Stimulated activated CD8-positive, alpha-beta memory T cell treated with anti-CD3 and anti-CD28 coated beads, Interleukin-4, amount 100 ng/mL, for 1 hour (primary cell): ENCODE measurements around the gene TCP11X2.
A peak's percentile ranks its signal among the peaks of the same experiment; 100 is the strongest.
"Not testable (repeated sequence)": the region's sequence is repeated elsewhere in the genome, so short reads cannot be mapped to it uniquely, and the experiment has no call there.

Source experiments
- DNase-seq, 2 donors: peaks; one replicate each; pipeline ENCODE4 v3.0.0-alpha.2; 2020; ENCODE audit warnings: low read depth in 2 of 2, low spot score in 1 of 2

Gene TCP11X2

DNA sequence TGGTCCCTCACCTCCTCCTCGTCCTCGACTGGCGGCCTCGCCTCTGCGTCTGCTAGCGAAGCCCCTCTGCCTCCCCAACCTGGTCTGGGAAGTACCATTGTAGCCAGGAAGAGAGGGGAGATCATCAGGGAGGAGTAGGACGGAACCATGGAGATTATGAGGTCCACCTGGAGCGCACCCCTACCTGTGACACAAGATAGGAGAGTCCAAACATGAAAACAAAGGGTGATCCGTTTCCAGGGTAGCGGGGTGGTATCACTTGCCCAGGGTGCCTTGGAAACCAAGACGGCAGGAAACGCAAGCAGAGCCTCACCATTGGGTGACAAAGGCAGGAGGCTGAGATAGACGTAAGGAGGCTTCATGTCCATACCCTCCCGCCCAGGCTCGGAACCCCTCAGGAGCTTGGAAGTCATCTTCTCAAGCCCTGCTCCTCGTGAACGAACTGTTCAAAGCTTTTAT, at the start of gene TCP11X2:
Gene TCP11X2, minus strand, starts transcription at position 51 of the 459 bp plus-strand sequence.
- not testable (repeated sequence) for DNase-seq

DNA sequence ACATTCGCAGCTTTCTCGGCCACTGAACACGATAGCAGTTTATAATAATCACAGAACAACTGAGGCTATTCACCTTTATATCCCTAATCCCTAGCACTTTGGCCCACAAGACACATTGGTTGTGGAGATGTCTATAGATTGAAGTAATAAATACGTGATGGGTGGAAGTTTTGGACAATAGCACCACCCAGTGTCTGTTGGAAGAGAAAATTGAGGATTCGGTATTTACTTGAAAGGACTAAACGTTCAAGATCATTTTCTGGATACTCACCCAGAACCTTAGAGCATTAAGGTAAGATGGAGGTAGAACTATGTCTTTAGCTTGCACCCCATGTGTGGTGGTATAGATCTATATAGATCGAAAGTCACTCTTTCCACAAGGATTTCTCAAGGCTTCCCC, 45.7 kb upstream of the TCP11X2 start:
- no peak for DNase-seq

DNA sequence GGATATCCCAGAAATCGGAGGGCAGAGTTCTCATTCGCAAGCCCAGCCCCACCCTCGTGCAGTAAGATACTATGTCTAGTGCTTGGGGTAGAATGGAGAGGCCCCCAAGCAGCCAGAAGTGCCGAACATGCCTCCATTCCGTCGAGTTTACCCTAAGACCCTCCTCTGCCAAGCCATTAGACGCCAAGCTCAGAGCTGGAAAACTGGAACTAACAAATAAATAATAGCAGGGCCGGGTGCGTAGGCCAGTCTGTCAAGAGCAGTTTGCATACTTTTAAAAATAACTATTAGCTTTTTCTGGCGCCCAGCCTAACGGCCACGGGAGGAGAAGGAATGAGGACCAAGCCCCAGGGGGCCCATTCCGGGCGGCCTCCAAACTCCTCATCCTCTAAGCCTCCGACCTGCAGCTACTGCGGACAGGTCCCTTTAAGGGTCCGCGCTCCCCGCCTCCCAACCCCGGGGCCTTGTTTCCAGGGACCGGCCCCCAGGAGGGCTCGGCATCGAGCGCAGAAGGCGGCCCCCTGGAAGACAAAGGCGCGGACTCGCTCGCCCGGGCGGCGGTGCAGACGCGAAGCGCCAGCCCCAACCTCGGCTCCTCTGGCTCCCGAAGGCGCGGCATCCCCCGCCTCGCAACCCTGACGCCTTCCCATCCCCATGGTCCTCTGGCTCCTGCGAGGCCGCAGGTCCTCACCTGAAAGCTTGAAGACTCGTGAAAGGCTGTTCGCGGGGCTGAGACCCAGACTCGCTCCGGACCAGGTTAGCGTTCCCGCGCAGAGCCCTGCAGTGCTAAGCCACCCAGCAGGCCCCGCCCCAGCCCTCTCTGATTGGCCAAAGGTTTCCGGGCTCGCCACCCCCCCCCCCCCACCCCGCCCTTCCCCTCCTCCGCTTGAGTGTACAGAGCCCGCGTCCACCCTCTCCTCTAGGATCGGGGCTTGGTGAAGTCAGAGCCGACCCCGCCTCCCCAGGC, 44.6 kb upstream of the TCP11X2 start, which contains the start of gene TMSB15A:
Gene TMSB15A, minus strand, starts transcription at position 765 of the 967 bp plus-strand sequence.
- DNase-seq: peak; percentile 8 to 14

DNA sequence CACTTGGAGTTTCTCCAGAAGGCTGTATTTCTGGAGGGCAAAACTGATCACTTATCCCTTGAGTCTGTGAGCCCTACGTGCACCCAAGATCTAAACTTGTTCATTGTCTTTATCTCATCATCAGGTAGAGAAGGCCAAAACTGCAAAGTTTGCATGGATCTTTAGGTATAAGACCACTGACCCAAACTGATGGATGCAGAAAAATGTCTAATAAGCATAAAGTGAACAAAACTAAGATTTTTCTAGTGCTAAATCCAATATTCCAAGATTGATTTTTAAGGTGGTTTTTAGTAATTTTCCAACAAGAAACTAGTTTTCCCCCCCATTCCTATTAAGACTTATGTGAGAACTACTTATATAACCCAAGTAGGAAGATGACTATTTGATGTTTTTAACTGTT, 42.9 kb upstream of the TCP11X2 start:
- no peak for DNase-seq

DNA sequence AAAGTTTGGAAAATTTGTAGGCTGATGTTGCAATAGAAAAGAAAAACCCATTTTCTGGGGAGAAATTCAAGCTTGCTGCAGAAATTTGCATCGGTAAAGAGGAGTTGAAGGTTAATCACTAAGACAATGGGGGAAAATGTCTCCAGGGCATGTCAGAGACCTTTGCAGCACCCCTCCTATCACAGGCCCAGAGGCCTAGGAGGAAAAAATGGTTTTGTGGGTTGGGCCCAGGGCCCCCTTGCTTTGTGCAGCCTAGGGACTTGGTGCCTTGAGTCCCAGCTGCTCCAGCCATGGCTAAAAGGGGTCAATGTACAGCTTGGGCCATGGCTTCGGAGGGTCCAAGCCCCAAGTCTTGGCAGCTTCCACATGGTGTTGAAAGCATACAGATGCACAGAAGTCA, 27.1 kb upstream of the TCP11X2 start:
- DNase-seq: no peak

DNA sequence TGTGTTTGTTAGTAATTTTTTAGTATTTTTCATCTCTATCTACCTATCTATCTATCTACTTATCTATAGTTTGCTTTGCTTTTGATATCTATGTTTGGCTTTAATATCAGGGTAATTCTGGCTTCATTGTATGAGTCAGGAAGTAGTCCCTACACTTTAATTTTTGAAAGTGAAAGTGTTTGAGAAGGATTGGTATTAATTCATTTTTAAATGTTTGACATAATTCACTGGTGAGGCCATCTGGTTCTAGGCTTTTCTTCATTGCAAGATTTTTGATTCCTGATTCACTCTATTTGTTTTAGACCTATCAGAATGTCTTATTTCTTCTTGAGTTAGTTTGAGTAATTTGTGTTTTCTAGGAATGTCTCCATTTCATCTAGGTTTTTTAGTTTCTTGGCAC, 20.2 kb upstream of the TCP11X2 start:
- no peak for DNase-seq

DNA sequence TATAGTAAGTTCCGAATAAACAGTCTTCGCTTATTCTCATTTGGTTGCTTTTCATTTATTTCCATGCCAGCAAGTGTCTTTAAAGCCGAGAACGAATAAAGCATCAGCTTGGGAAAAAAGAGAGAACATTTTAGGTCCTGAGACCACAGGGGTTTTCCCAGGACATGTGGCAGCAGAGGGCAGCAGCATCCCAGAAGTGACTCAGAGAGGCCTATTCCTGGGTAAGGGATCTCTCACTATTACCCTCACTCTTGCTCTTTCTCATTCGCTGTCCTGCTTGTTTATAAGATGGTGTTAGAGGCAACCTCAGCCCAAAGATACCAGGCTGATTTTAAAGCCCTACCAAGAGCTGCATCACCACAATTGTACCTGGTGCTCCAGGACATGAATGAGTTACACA, 7.2 kb upstream of the TCP11X2 start:
- DNase-seq: not testable (repeated sequence)

DNA sequence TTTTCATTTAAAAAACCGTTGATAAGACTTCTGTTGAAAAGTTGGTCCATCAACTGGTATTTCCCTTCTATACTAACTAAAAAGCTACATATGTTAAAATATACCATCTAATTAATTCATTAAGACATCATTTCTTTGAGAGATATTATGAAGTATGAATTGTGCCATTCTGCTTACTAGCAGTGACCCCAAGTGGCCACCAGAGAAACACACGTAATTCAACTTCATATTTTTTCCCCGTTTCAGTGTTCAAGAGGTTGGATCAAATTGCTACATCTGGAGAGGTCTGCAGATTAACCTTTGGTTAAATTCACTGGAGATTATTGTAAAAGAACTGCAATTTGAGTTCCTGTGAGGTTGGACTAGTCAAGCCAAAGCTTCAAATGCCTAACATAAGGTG, 1.4 kb downstream of the TCP11X2 start:
- DNase-seq: not testable (repeated sequence)

DNA sequence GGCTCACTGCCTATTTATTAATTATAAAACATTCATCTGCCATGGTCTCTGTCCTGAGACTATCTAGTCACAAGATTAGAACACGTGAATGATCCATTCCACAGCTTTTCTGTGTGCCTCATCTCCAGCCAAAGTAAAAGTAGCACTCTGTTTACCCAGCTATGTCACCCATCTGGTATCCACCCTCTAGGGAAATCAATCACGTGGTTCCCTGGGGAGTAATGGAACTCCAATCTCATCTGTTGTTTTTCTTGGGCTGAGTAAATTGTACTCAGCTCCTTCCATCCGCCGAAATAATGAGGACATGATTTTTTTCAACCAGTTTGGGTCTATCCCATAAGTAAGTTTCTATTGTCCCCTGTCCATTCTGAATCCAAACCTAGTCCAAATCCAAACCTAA, 13.0 kb downstream of the TCP11X2 start:
- not testable (repeated sequence) for DNase-seq

DNA sequence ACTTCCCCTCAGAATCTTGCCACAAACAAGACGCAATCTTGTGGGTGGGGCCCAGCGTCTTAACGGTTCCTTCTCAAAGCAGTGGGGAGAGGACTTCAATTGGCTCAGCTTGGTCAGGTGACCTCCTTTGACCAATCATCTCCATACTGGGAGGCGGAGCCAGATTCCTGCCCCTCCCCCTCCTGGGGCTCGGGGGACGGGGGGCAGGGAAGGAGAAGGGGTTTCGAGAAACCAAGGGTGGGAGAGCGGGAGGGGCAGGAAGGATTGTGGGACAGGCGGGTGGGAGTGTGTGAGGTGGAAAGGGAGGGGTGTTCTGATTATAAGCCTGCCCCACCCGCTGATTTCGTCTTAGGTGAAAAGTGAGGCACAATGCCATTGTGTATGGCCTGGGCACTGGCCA, 31.7 kb downstream of the TCP11X2 start, which contains the start of gene NXF2B:
Gene NXF2B, minus strand, starts transcription at position 101 of the 400 bp plus-strand sequence. CDS start 59,972 bp downstream, outside the sequence.
- not testable (repeated sequence) for DNase-seq

DNA sequence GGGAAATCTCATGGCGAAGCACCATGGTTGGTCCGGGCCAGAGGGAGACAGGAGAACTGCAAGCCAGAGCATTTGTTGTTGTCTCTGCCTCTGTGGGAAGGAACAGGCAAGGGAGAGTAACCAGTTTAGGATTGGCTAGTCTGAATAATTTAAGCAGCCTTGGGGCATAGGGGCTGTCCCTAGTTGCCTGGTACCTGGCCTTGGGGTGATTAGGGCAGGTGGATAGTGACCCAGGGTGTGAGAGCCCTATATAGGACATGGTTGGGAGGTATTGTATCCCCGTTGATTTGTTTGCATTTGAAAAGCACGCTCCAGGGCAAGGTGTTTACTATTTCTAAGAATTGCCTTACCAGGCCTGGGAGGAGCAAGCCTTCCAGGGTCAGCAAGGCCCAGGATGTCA, 57.1 kb downstream of the TCP11X2 start:
- DNase-seq: not testable (repeated sequence)
